Endothelial cell (in vitro differentiated cells): ENCODE data around the gene CRPPA. TPM values are rescaled to one million over a fixed set of nuclear protein-coding genes. Genes with fewer than 3 reads are reported as not detected.

Experiments used
- DNase-seq: peaks from one replicate; pipeline ENCODE4 v3.0.0; 2021; ENCODE audit warnings: low spot score
- H3K27ac Mint-ChIP-seq: one replicate; pipeline ENCODE4 v1.8.0; 2021; ENCODE audit warnings: mixed read lengths, inconsistent platforms; ENCODE audit not compliant: unreplicated experiment
- H3K27me3 Mint-ChIP-seq: one replicate; pipeline ENCODE4 v1.8.0; 2021; ENCODE audit warnings: mild to moderate bottlenecking, moderate library complexity, mixed read lengths, inconsistent platforms; ENCODE audit not compliant: unreplicated experiment
- H3K36me3 Mint-ChIP-seq: one replicate; pipeline ENCODE4 v1.8.0; 2021; ENCODE audit warnings: mild to moderate bottlenecking, low read depth, mixed read lengths, inconsistent platforms; ENCODE audit not compliant: unreplicated experiment
- H3K4me1 Mint-ChIP-seq: one replicate; pipeline ENCODE4 v1.8.0; 2021; ENCODE audit warnings: mild to moderate bottlenecking, mixed read lengths, inconsistent platforms; ENCODE audit not compliant: unreplicated experiment
- H3K4me3 Mint-ChIP-seq: one replicate; pipeline ENCODE4 v1.8.0; 2021; ENCODE audit warnings: mild to moderate bottlenecking, mixed read lengths, inconsistent platforms; ENCODE audit not compliant: unreplicated experiment
- H3K9me3 Mint-ChIP-seq: one replicate; pipeline ENCODE4 v1.8.0; 2021; ENCODE audit warnings: mixed read lengths, inconsistent platforms; ENCODE audit not compliant: unreplicated experiment
- CTCF ChIP-seq: fragments of 200-600 bp; sonication (generic); IDR thresholded peaks from one replicate; pipeline ENCODE4 v1.5.0; 2021; ENCODE audit warnings: antibody characterized with exemption; ENCODE audit not compliant: unreplicated experiment
- total RNA-seq: library from RNA; stranded (reverse); fragmentation: NEBNext Ultra II Directional; extraction: Animal tissue kit (Norgen Biotek cat#: 25700); gene quantifications from one replicate; pipeline ENCODE4 v1.2.1, GENCODE V29; 2021; ENCODE audit not compliant: unreplicated experiment

CRPPA gene
- total RNA-seq, 1 donor from 2014 or later = 3.2 TPM

GRCh38 chr7:16412274-16413254 is 8.8 kb downstream of the CRPPA start:
- no peak overlapping the region for H3K4me3 Mint-ChIP-seq
- DNase-seq = no peak
- H3K36me3 Mint-ChIP-seq = no peaks in the 10 kb centered on the region
- no peaks in the 10 kb centered on the region for H3K27me3 Mint-ChIP-seq
- no peaks in the 10 kb centered on the region for H3K9me3 Mint-ChIP-seq
- H3K27ac Mint-ChIP-seq = no peak overlapping the region
- H3K4me1 Mint-ChIP-seq = peaks cover 3% of the 10 kb centered on the region
- TF ChIP-seq CTCF = no peak

GRCh38 chr7:16411391-16411790 is 9.9 kb downstream of the CRPPA start:
- no peaks in the 10 kb centered on the region for H3K36me3 Mint-ChIP-seq
- H3K4me1 Mint-ChIP-seq = peaks cover 3% of the 10 kb centered on the region
- no peaks in the 10 kb centered on the region for H3K9me3 Mint-ChIP-seq

GRCh38 chr7:16409777-16410176 is 11.6 kb downstream of the CRPPA start:
- Mint-ChIP-seq H3K27me3 (no peaks in the 10 kb centered on the region), H3K27ac (no peak overlapping the region), H3K9me3 (no peaks in the 10 kb centered on the region), H3K4me1 (no peaks in the 10 kb centered on the region), H3K36me3 (no peaks in the 10 kb centered on the region), H3K4me3 (no peak overlapping the region)
- TF ChIP-seq CTCF = no peak
- DNase-seq = no peak

More at GRCh38 chr7:16411391-16411790, 9.9 kb downstream of the CRPPA start:
- no peak for TF ChIP-seq CTCF
- H3K4me3 Mint-ChIP-seq = no peak overlapping the region
- no peak overlapping the region for H3K27ac Mint-ChIP-seq
- DNase-seq = no peak
- H3K27me3 Mint-ChIP-seq = no peaks in the 10 kb centered on the region

- no peak overlapping the region for H3K27ac Mint-ChIP-seq
- DNase-seq = no peak
- no peak for TF ChIP-seq CTCF
- H3K9me3 Mint-ChIP-seq = peaks cover 4% of the 10 kb centered on the region
- H3K36me3 Mint-ChIP-seq = peaks cover 8% of the 10 kb centered on the region
- H3K4me1 Mint-ChIP-seq = no peaks in the 10 kb centered on the region
- H3K4me3 Mint-ChIP-seq = no peak overlapping the region
- peaks cover 8% of the 10 kb centered on the region for H3K27me3 Mint-ChIP-seq
Measured at GRCh38 chr7:16404636-16405035, 16.7 kb downstream of the CRPPA start.

- no peak overlapping the region for H3K27ac Mint-ChIP-seq
- DNase-seq = no peak
- no peak overlapping the region for H3K4me3 Mint-ChIP-seq
- H3K9me3 Mint-ChIP-seq = peaks cover 7% of the 10 kb centered on the region
- peaks cover 14% of the 10 kb centered on the region for H3K36me3 Mint-ChIP-seq
- no peaks in the 10 kb centered on the region for H3K4me1 Mint-ChIP-seq
- H3K27me3 Mint-ChIP-seq = peaks cover 8% of the 10 kb centered on the region
- TF ChIP-seq CTCF = no peak
Measured at GRCh38 chr7:16403475-16403874, 17.9 kb downstream of the CRPPA start.
